H9 (cell line): ENCODE results near the gene CES1. TPM values are rescaled to one million over a fixed set of nuclear protein-coding genes. Genes with fewer than 3 reads are reported as not detected.
"Not testable (repeated sequence)": the region's sequence is repeated elsewhere in the genome, so short reads cannot be mapped to it uniquely, and the experiment has no call there.

Source experiments
- DNase-seq: peaks from one replicate; pipeline ENCODE4 v3.0.0-alpha.2; 2017
- H2AFZ ChIP-seq: one replicate; pipeline ENCODE4 v1.6.1; 2013; ENCODE audit warnings: mild to moderate bottlenecking, low read length, control low read depth, moderate library complexity
- H2AK5ac ChIP-seq: 2 replicates; pipeline ENCODE4 v1.6.1; 2013; ENCODE audit warnings: low read length, control low read depth, mixed read lengths; ENCODE audit not compliant: insufficient read length
- H2BK120ac ChIP-seq: one replicate; pipeline ENCODE4 v1.6.1; 2013; ENCODE audit warnings: low read depth, mild to moderate bottlenecking, low read length, control low read depth, inconsistent platforms; ENCODE audit not compliant: poor library complexity, severe bottlenecking
- H2BK12ac ChIP-seq: 2 replicates; pipeline ENCODE4 v1.6.1; 2013; ENCODE audit warnings: low read length, control low read depth, mixed read lengths, low read depth; ENCODE audit not compliant: insufficient read length
- H2BK15ac ChIP-seq: 2 replicates; pipeline ENCODE4 v1.6.1; 2013; ENCODE audit warnings: low read depth, low read length, control low read depth
- H2BK20ac ChIP-seq: one replicate; pipeline ENCODE4 v1.6.1; 2013; ENCODE audit warnings: low read depth, mild to moderate bottlenecking, low read length, control low read depth, inconsistent platforms; ENCODE audit not compliant: poor library complexity, severe bottlenecking
- H2BK5ac ChIP-seq: 2 replicates; pipeline ENCODE4 v1.6.1; 2013; ENCODE audit warnings: low read length, control low read depth, mixed read lengths; ENCODE audit not compliant: insufficient read length
- H3K14ac ChIP-seq: 2 replicates; pipeline ENCODE4 v1.6.1; 2013; ENCODE audit warnings: low read length, control low read depth; ENCODE audit not compliant: insufficient read depth
- H3K18ac ChIP-seq: 2 replicates; pipeline ENCODE4 v1.6.1; 2013; ENCODE audit warnings: low read depth, mild to moderate bottlenecking, mixed read lengths, low read length, control low read depth; ENCODE audit not compliant: insufficient read length
- H3K23ac ChIP-seq: 2 replicates; pipeline ENCODE4 v1.6.1; 2013; ENCODE audit warnings: low read length, control low read depth, mixed read lengths, low read depth; ENCODE audit not compliant: insufficient read length
- H3K23me2 ChIP-seq: 2 replicates; pipeline ENCODE4 v1.6.1; 2013; ENCODE audit warnings: low read depth, mild to moderate bottlenecking, mixed read lengths, low read length, control low read depth; ENCODE audit not compliant: insufficient read length, poor library complexity, severe bottlenecking
- H3K27ac ChIP-seq: 2 replicates; pipeline ENCODE4 v1.5.1; 2013; ENCODE audit warnings: low read length, control low read depth, mixed read lengths, low read depth; ENCODE audit not compliant: insufficient read length
- H3K27me3 ChIP-seq: 2 replicates; pipeline ENCODE4 v1.6.1; 2013; ENCODE audit warnings: low read length, control low read depth, inconsistent platforms; ENCODE audit not compliant: insufficient read depth
- H3K4ac ChIP-seq: 2 replicates; pipeline ENCODE4 v1.6.1; 2013; ENCODE audit warnings: low read depth, mild to moderate bottlenecking, control low read depth, inconsistent platforms, low read length, moderate library complexity
- H3K4me1 ChIP-seq: 2 replicates; pipeline ENCODE4 v1.6.1; 2013; ENCODE audit warnings: low read length, control low read depth, inconsistent platforms; ENCODE audit not compliant: insufficient read depth
- H3K4me2 ChIP-seq: 2 replicates; pipeline ENCODE4 v1.6.1; 2013; ENCODE audit warnings: low read length, control low read depth, mixed read lengths; ENCODE audit not compliant: insufficient read length, insufficient read depth
- H3K56ac ChIP-seq: 2 replicates; pipeline ENCODE4 v1.6.1; 2013; ENCODE audit warnings: low read depth, mild to moderate bottlenecking, mixed read lengths, low read length, control low read depth; ENCODE audit not compliant: insufficient read length
- H3K79me1 ChIP-seq: 2 replicates; pipeline ENCODE4 v1.6.1; 2013; ENCODE audit warnings: low read depth, mild to moderate bottlenecking, moderate library complexity, low read length, control low read depth, inconsistent platforms; ENCODE audit not compliant: insufficient read depth, poor library complexity, severe bottlenecking
- H3K79me2 ChIP-seq: 2 replicates; pipeline ENCODE4 v1.6.1; 2013; ENCODE audit warnings: low read length, control low read depth, inconsistent platforms; ENCODE audit not compliant: insufficient read depth
- H3K9ac ChIP-seq: 2 replicates; pipeline ENCODE4 v1.6.1; 2013; ENCODE audit warnings: low read length, control low read depth, mixed read lengths; ENCODE audit not compliant: insufficient read length; ENCODE audit errors: extremely low read depth
- H3K9me3 ChIP-seq: one replicate; pipeline ENCODE4 v1.6.1; 2013; ENCODE audit warnings: low read depth, low read length, inconsistent platforms; ENCODE audit not compliant: control insufficient read depth
- H3T11ph ChIP-seq: one replicate; pipeline ENCODE4 v1.6.1; 2013; ENCODE audit warnings: mild to moderate bottlenecking, low read length, control low read depth, inconsistent platforms
- H4K20me1 ChIP-seq: one replicate; pipeline ENCODE4 v1.6.1; 2013; ENCODE audit not compliant: control insufficient read depth, insufficient read length, insufficient read depth
- H4K5ac ChIP-seq: 2 replicates; pipeline ENCODE4 v1.6.1; 2013; ENCODE audit warnings: low read depth, mild to moderate bottlenecking, mixed read lengths, low read length, control low read depth; ENCODE audit not compliant: insufficient read length
- H4K8ac ChIP-seq: replicated peaks from 2 replicates; pipeline ENCODE4 v1.6.1; 2013; ENCODE audit warnings: low read length, control low read depth, mixed read lengths, low read depth; ENCODE audit not compliant: insufficient read length
- H4K91ac ChIP-seq: 2 replicates; pipeline ENCODE4 v1.6.1; 2013; ENCODE audit warnings: low read depth, mild to moderate bottlenecking, moderate library complexity, mixed read lengths, low read length, control low read depth; ENCODE audit not compliant: insufficient read length
- H3K27ac Mint-ChIP-seq, 3 experiments: 2 replicates in 2 of 3; 3 replicates in 1 of 3; pipeline ENCODE4 v1.8.0; 2020 to 2021; ENCODE audit warnings: mixed read lengths in 3 of 3, mild to moderate bottlenecking in 1 of 3, moderate library complexity in 1 of 3
- H3K27me3 Mint-ChIP-seq: 2 replicates; pipeline ENCODE4 v1.8.0; 2021; ENCODE audit warnings: low read depth, mild to moderate bottlenecking, moderate library complexity, mixed read lengths
- H3K36me3 Mint-ChIP-seq, 3 experiments: 2 replicates in 2 of 3; 3 replicates in 1 of 3; pipeline ENCODE4 v1.8.0; 2020 to 2021; ENCODE audit warnings: low read depth in 3 of 3, mixed read lengths in 3 of 3; ENCODE audit not compliant: insufficient read depth in 1 of 3
- H3K4me1 Mint-ChIP-seq, 2 experiments: 2 replicates each; pipeline ENCODE4 v1.8.0; 2020; ENCODE audit warnings: mixed read lengths in 2 of 2
- H3K4me3 Mint-ChIP-seq, 2 experiments: 2 replicates in 1 of 2; 3 replicates in 1 of 2; pipeline ENCODE4 v1.8.0; 2020 to 2021; ENCODE audit warnings: mild to moderate bottlenecking in 2 of 2, mixed read lengths in 2 of 2, moderate library complexity in 1 of 2
- H3K9me3 Mint-ChIP-seq, 2 experiments: 2 replicates in 1 of 2; 3 replicates in 1 of 2; pipeline ENCODE4 v1.8.0; 2020; ENCODE audit warnings: mild to moderate bottlenecking in 2 of 2, mixed read lengths in 2 of 2, moderate library complexity in 1 of 2
- WGBS: extraction: QIAGEN DNeasy Blood & Tissue Kit; methylation state at CpG from one replicate; pipeline ENCODE4 v1.1.7; 2013; ENCODE audit warnings: missing lambda C conversion rate, low lambda C conversion rate, mixed read lengths; ENCODE audit not compliant: insufficient read length; ENCODE audit errors: extremely low coverage; 5-methylcytosine and 5-hydroxymethylcytosine counted together
- total RNA-seq: library from RNA; stranded (reverse); gene quantifications from 2 replicates; pipeline ENCODE4 v1.2.1, GENCODE V29; 2021

The CES1 gene
- total RNA-seq, 1 experiment from 2014 or later = not detected

DNA sequence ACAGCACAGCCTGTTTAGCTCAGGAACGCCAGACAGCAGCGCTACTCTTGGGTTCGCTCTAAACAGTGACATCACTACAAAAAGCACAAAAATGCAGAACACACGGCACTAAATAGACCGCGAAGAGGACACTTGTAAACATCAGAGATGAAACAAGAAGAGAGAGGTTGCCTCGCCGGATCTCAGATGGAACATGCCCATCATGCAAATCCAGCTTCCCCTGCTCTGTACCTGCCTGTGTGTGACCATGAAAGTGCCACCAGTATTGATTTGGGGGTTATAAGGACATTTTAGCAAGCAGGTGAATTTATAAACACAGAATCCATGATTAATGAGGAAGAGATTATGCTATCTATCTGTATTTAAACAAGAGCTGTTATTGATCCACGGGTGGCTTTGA, 19.2 kb downstream of the CES1 start:
- H3K27ac ChIP-seq, H2AK5ac ChIP-seq, H3T11ph ChIP-seq, H3K79me2 ChIP-seq, H2BK12ac ChIP-seq, H3K4me3 Mint-ChIP-seq, H3K9ac ChIP-seq, H4K5ac ChIP-seq, H3K36me3 Mint-ChIP-seq, H3K4ac ChIP-seq, H4K20me1 ChIP-seq, H4K91ac ChIP-seq, H2BK15ac ChIP-seq, H3K23me2 ChIP-seq, H3K4me2 ChIP-seq, H2BK5ac ChIP-seq, DNase-seq, H3K56ac ChIP-seq, H3K18ac ChIP-seq, H3K9me3 ChIP-seq, H3K4me1 ChIP-seq, H3K27me3 ChIP-seq, H3K79me1 ChIP-seq, H2BK20ac ChIP-seq, H2BK120ac ChIP-seq, H4K8ac ChIP-seq, H3K14ac ChIP-seq, H3K9me3 Mint-ChIP-seq, H2AFZ ChIP-seq, H3K23ac ChIP-seq, H3K27ac Mint-ChIP-seq: not testable (repeated sequence)
- peaks cover 60% of the 10 kb centered on the region for H3K27me3 Mint-ChIP-seq
- no CpG with 5 or more reads among the region's 9 CpGs for WGBS
- H3K4me1 Mint-ChIP-seq = peaks cover 11 to 14% of the 10 kb centered on the region in 2 experiments
